ENCODE data around the gene GADD45A.

GADD45A gene

GRCh38 chr1:67685558-67686266 lies 711 bp downstream of the GADD45A start:
- peaks cover 26% of the 10 kb centered on the region for H3K79me2 ChIP-seq (ENCODE audit: low read length)
- no peaks in the 10 kb centered on the region for H4K20me1 ChIP-seq (ENCODE audit: insufficient read depth, low read length)
- TF ChIP-seq EZH2 (optimal IDR thresholded peaks at IDR 0.05; ENCODE audit: low read depth, low read length) (no peak), CTCF (IDR thresholded peaks at IDR 0.05; ENCODE audit: low read length) (no peak), EZH2phosphoT487 (IDR thresholded peaks at IDR 0.05; ENCODE audit: low read length) (no peak)
- no peaks in the 10 kb centered on the region for H3K27me3 ChIP-seq (replicated peaks; ENCODE audit: insufficient read depth, low read length)
- H3K4me2 ChIP-seq (ENCODE audit: low read depth, low read length), result peak overlapping the region; percentile 58
- H2AFZ ChIP-seq (ENCODE audit: low read length), result peak overlapping the region; percentile 60
- peaks cover 11% of the 10 kb centered on the region; the same call in 1 of the 2 replicates for H3K4me1 ChIP-seq (ENCODE audit: low read length)
- peak; percentile 73 for DNase-seq
- no peaks in the 10 kb centered on the region for H3K9me3 ChIP-seq (replicated peaks; ENCODE audit: insufficient read depth, low read length)
- H3K9ac ChIP-seq (ENCODE audit: low read length), result peak overlapping the region; percentile 98
- H3K27ac ChIP-seq (ENCODE audit: low read length), result peak overlapping the region; percentile 93
- H3K9me2 ChIP-seq (replicated peaks; ENCODE audit: insufficient read depth, low read length), result no peaks in the 10 kb centered on the region
- peaks cover 31% of the 10 kb centered on the region for H3F3A ChIP-seq (ENCODE audit: insufficient read depth, low read length)
- H3K36me3 ChIP-seq (replicated peaks; ENCODE audit: insufficient read depth, low read length), result no peaks in the 10 kb centered on the region; the same call in 1 of the 2 replicates
- peak overlapping the region; percentile 98 for H3K4me3 ChIP-seq (ENCODE audit: low read length)

GRCh38 chr1:67686267-67687197 lies 1.5 kb downstream of the GADD45A start:
- Histone ChIP-seq H2AFZ (ENCODE audit: low read length) (peak overlapping the region; percentile 60; the same call in 1 of the 2 replicates), H3K27me3 (replicated peaks; ENCODE audit: insufficient read depth, low read length) (no peaks in the 10 kb centered on the region), H3K9me3 (replicated peaks; ENCODE audit: insufficient read depth, low read length) (no peaks in the 10 kb centered on the region), H3K27ac (ENCODE audit: low read length) (peak overlapping the region; percentile 93), H3K9ac (ENCODE audit: low read length) (peak overlapping the region; percentile 98), H3K36me3 (replicated peaks; ENCODE audit: insufficient read depth, low read length) (no peaks in the 10 kb centered on the region; the same call in 1 of the 2 replicates), H3F3A (ENCODE audit: insufficient read depth, low read length) (peaks cover 31% of the 10 kb centered on the region), H4K20me1 (ENCODE audit: insufficient read depth, low read length) (no peaks in the 10 kb centered on the region), H3K9me2 (replicated peaks; ENCODE audit: insufficient read depth, low read length) (no peaks in the 10 kb centered on the region), H3K4me2 (ENCODE audit: low read depth, low read length) (peak overlapping the region; percentile 58), H3K79me2 (ENCODE audit: low read length) (peaks cover 26% of the 10 kb centered on the region), H3K4me1 (ENCODE audit: low read length) (peaks cover 11% of the 10 kb centered on the region; the same call in 1 of the 2 replicates), H3K4me3 (ENCODE audit: low read length) (peak overlapping the region; percentile 98)
- DNase-seq, result peak; percentile 69
- no peak for TF ChIP-seq CTCF (IDR thresholded peaks at IDR 0.05; ENCODE audit: low read length)
- no peak for TF ChIP-seq EZH2 (optimal IDR thresholded peaks at IDR 0.05; ENCODE audit: low read depth, low read length)
- no peak for TF ChIP-seq EZH2phosphoT487 (IDR thresholded peaks at IDR 0.05; ENCODE audit: low read length)

GRCh38 chr1:67687198-67687545 lies 2.2 kb downstream of the GADD45A start:
- Histone ChIP-seq H4K20me1 (ENCODE audit: insufficient read depth, low read length) (no peaks in the 10 kb centered on the region), H3K4me3 (ENCODE audit: low read length) (peak overlapping the region; percentile 98), H3K4me1 (ENCODE audit: low read length) (peaks cover 11% of the 10 kb centered on the region; the same call in 1 of the 2 replicates), H3K27me3 (replicated peaks; ENCODE audit: insufficient read depth, low read length) (no peaks in the 10 kb centered on the region), H3K27ac (ENCODE audit: low read length) (peak overlapping the region; percentile 93; the same call in 1 of the 2 replicates), H3K9me2 (replicated peaks; ENCODE audit: insufficient read depth, low read length) (no peaks in the 10 kb centered on the region), H3K4me2 (ENCODE audit: low read depth, low read length) (peak overlapping the region; percentile 58), H3K9ac (ENCODE audit: low read length) (peak overlapping the region; percentile 98), H3K36me3 (replicated peaks; ENCODE audit: insufficient read depth, low read length) (no peaks in the 10 kb centered on the region; the same call in 1 of the 2 replicates), H3K9me3 (replicated peaks; ENCODE audit: insufficient read depth, low read length) (no peaks in the 10 kb centered on the region), H2AFZ (ENCODE audit: low read length) (no peak overlapping the region), H3K79me2 (ENCODE audit: low read length) (peaks cover 26% of the 10 kb centered on the region), H3F3A (ENCODE audit: insufficient read depth, low read length) (peaks cover 31% of the 10 kb centered on the region)
- TF ChIP-seq EZH2phosphoT487 (IDR thresholded peaks at IDR 0.05; ENCODE audit: low read length) (no peak), EZH2 (optimal IDR thresholded peaks at IDR 0.05; ENCODE audit: low read depth, low read length) (no peak), CTCF (IDR thresholded peaks at IDR 0.05; ENCODE audit: low read length) (no peak)
- DNase-seq, result peak; percentile 19
